PFSK-1 (cell line): ENCODE measurements around the gene CLK4.

Source experiments
- FOXP2 ChIP-seq: optimal IDR thresholded peaks from 2 replicates; pipeline ENCODE3; 2011; ENCODE audit warnings: borderline replicate concordance, control low read depth, inconsistent platforms; ENCODE audit not compliant: insufficient read depth; ENCODE audit errors: extremely low read length, extremely low read depth
- POLR2AphosphoS5 ChIP-seq: IDR thresholded peaks from 2 replicates; pipeline ENCODE4 v1.6.1; 2012; ENCODE audit warnings: low read depth, mild to moderate bottlenecking, control low read depth, low read length, moderate library complexity
- SIN3A ChIP-seq: IDR thresholded peaks from 2 replicates; pipeline ENCODE4 v1.6.1; 2012; ENCODE audit warnings: mild to moderate bottlenecking, low read length, moderate library complexity, borderline replicate concordance; ENCODE audit not compliant: insufficient read depth
- TAF1 ChIP-seq: IDR thresholded peaks from 2 replicates; pipeline ENCODE4 v1.6.1; 2012; ENCODE audit warnings: low read length, control low read depth, borderline replicate concordance; ENCODE audit not compliant: insufficient read depth
- TF ChIP-seq, protein P1 (sequence below), 2 experiments: IDR thresholded peaks; 2 replicates each; pipeline versions ENCODE4 v1.6.1 to v1.8.0; 2011 to 2012; ENCODE audit warnings: low read depth in 2 of 2, low read length in 2 of 2, control low read depth in 1 of 2, inconsistent platforms in 1 of 2, mild to moderate bottlenecking in 1 of 2, moderate library complexity in 1 of 2; ENCODE audit not compliant: insufficient read depth in 1 of 2

Gene CLK4

DNA sequence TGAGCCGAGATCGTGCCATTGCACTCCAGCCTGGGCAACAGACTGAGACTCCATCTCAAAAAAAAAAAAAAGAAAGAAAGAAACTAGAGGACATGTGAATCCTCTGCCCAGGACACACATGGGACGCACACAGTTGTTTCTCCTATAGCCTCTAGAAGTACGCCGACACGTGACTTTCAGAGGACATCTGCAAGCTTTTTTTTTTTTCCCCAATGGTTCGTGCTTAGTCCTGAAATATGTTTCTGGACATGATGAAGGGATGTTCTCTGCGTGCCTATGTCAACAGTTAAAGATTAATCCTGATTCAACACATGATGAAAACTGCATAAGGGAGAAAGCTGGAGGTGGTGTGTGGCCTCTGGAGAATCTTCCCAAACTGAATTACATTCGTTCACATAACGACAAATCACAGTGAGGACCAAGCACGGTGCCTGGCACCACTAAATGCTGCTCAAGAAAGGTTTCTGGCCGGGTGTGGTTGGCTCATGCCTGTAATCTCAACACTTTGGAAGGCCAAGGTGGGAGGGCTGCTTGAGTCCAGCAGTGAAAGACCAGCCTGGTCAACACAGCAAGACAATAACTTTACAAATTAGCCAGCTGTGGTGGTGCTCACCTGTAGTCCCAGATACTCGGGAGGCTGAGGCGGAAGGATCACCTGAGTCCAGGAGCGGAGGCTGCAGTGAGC, 46.4 kb downstream of the CLK4 start:
- TF ChIP-seq, protein P1, sequence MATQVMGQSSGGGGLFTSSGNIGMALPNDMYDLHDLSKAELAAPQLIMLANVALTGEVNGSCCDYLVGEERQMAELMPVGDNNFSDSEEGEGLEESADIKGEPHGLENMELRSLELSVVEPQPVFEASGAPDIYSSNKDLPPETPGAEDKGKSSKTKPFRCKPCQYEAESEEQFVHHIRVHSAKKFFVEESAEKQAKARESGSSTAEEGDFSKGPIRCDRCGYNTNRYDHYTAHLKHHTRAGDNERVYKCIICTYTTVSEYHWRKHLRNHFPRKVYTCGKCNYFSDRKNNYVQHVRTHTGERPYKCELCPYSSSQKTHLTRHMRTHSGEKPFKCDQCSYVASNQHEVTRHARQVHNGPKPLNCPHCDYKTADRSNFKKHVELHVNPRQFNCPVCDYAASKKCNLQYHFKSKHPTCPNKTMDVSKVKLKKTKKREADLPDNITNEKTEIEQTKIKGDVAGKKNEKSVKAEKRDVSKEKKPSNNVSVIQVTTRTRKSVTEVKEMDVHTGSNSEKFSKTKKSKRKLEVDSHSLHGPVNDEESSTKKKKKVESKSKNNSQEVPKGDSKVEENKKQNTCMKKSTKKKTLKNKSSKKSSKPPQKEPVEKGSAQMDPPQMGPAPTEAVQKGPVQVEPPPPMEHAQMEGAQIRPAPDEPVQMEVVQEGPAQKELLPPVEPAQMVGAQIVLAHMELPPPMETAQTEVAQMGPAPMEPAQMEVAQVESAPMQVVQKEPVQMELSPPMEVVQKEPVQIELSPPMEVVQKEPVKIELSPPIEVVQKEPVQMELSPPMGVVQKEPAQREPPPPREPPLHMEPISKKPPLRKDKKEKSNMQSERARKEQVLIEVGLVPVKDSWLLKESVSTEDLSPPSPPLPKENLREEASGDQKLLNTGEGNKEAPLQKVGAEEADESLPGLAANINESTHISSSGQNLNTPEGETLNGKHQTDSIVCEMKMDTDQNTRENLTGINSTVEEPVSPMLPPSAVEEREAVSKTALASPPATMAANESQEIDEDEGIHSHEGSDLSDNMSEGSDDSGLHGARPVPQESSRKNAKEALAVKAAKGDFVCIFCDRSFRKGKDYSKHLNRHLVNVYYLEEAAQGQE (IDR thresholded peaks at IDR 0.05; ENCODE audit: insufficient read depth in 1 of 2, low read depth in 2 of 2, low read length in 2 of 2), result no peak
- TF ChIP-seq FOXP2, result no peak
- TF ChIP-seq POLR2AphosphoS5, result no peak
- no peak for TF ChIP-seq SIN3A
- TF ChIP-seq TAF1, result no peak

- no peak for TF ChIP-seq FOXP2
- TF ChIP-seq TAF1, result no peak
- no peak for TF ChIP-seq POLR2AphosphoS5
- TF ChIP-seq, protein P1 (IDR thresholded peaks at IDR 0.05; ENCODE audit: insufficient read depth in 1 of 2, low read depth in 2 of 2, low read length in 2 of 2), result no peak
- TF ChIP-seq SIN3A, result no peak
Observed at GRCh38 chr5:178577944-178578343, 48.9 kb downstream of the CLK4 start.

DNA sequence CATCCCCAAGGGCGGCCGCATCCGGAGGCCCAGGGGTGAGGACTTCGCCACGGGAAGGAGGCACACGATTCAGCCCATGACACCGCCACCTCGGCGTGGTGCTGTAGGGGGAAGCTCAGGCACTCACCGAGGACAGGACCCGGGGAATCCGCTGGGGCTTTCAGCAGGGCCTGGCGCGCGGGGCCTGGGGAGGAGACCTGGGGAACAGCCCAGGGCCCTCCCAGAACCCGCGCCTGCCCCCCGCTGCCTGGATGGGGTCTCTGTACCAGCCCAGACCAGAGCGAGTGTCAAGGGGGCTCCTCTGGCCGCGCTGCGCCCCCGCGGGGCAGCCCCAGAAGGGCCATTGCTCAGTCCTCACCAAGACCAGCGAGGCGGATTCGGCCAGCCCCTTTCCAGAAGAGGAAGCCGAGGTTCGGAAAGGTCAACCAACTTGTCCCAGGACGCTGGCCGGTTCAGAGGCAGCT, 49.4 kb downstream of the CLK4 start:
- TF ChIP-seq SIN3A (no peak), FOXP2 (no peak)

DNA sequence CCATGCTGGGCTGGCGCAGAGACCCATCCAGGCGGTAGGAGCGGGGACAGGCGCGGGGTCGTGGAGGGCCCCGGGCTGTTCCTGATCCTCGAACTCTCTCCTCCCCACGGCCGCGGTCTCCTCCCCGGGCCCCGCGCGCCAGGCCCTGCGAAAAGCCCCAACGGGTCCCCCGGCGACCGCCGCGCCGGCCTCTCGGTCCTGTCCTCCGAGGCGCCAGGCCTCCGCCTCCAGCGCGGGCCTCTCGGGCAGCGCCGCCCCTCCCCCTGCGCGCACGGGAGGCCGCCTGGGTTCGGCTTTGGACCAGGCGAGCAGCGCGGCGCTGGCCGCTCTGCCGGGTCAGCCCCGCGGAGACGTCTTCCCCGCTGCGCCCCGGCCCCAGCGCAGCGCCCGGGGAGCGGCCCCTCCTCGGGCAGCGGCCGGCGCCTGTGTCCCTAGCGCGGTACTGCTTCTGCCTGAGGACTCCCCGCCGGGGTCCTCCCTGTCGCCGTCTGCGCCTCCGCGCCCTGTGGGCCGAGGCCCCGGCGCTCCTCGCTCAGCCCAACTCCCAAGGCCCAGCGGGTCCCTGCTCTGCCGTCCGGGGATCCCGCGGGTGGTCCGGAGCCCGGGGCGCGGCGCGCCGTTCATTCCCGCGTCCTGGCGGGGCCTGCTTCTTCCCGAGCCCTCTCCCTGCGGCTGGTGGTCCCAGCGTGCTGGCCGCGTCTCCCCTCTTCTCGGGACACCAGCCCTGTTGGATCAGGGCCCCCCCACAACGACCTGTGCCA, 50.1 kb downstream of the CLK4 start:
- no peak for TF ChIP-seq TAF1

DNA sequence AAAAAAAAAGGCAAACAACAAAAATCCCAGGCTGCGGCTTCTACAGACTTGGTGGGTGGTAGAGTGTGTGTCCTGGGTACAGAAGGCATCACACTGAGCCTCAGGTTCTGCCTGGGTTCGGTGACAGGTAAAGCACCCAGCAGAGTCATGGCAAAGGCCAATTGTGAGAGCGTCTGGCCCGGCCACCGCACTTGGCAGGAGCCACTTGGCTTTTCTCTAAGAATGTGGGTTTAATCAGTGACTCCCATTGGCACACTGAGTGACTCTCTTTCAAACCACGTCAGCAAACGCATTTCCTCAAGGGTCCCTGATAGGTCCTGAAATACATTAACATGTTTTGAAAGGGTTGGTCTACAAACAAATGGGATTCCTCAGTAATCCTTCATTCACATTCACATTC, 53.6 kb downstream of the CLK4 start:
- no peak for TF ChIP-seq TAF1
- no peak for TF ChIP-seq SIN3A
- no peak for TF ChIP-seq POLR2AphosphoS5
- no peak for TF ChIP-seq FOXP2
- TF ChIP-seq, protein P1 (IDR thresholded peaks at IDR 0.05; ENCODE audit: insufficient read depth in 1 of 2, low read depth in 2 of 2, low read length in 2 of 2), result no peak

GRCh38 chr5:178572617-178573016, 54.2 kb downstream of the CLK4 start:
- TF ChIP-seq POLR2AphosphoS5 (no peak), TAF1 (no peak), SIN3A (no peak), FOXP2 (no peak)
- TF ChIP-seq, protein P1 (IDR thresholded peaks at IDR 0.05; ENCODE audit: insufficient read depth in 1 of 2, low read depth in 2 of 2, low read length in 2 of 2), result no peak
